Suprapubic skin (tissue), 4 donors: ENCODE data around the gene SMC5. TPM values are rescaled to one million over a fixed set of nuclear protein-coding genes. Genes with fewer than 3 reads are reported as not detected.

ENCODE experiments used
- DNase-seq, 2 donors: peaks; one replicate each; pipeline ENCODE4 v3.0.0-alpha.2; 2019; ENCODE audit warnings: low spot score in 2 of 2
- H3K27ac ChIP-seq: fragments of 200-600 bp; sonication (generic); one replicate; pipeline ENCODE4 v1.5.1; 2019
- H3K27me3 ChIP-seq: fragments of 200-600 bp; sonication (generic); one replicate; pipeline ENCODE4 v1.5.1; 2019
- H3K36me3 ChIP-seq: fragments of 200-600 bp; sonication (generic); one replicate; pipeline ENCODE4 v1.5.1; 2019
- H3K4me1 ChIP-seq: fragments of 200-600 bp; sonication (generic); one replicate; pipeline ENCODE4 v1.5.1; 2019
- H3K4me3 ChIP-seq: fragments of 200-600 bp; sonication (generic); one replicate; pipeline ENCODE4 v1.5.1; 2019; ENCODE audit warnings: mild to moderate bottlenecking
- H3K9me3 ChIP-seq: fragments of 200-600 bp; sonication (generic); one replicate; pipeline ENCODE4 v1.5.1; 2019
- CTCF ChIP-seq, 2 donors: fragments of 200-600 bp in 1 of 2; fragments of 450-650 bp in 1 of 2; sonication (generic) in 1 of 2; IDR thresholded peaks; one replicate each; pipeline ENCODE4 v1.5.1; 2016 to 2019; ENCODE audit warnings: antibody characterized with exemption in 2 of 2, mild to moderate bottlenecking in 1 of 2, moderate library complexity in 1 of 2
- EP300 ChIP-seq: sonication (generic); formaldehyde crosslinking; IDR thresholded peaks from one replicate; pipeline ENCODE4 v1.6.1; 2017; ENCODE audit warnings: antibody characterized with exemption
- POLR2A ChIP-seq, 2 donors: fragments of 450-650 bp; IDR thresholded peaks; one replicate each; pipeline ENCODE4 v1.6.1; 2017; ENCODE audit warnings: antibody characterized with exemption in 2 of 2, mild to moderate bottlenecking in 2 of 2, moderate library complexity in 2 of 2
- POLR2AphosphoS5 ChIP-seq, 3 donors: sonication (generic); formaldehyde crosslinking; IDR thresholded peaks; one replicate each; pipeline ENCODE4 v1.6.1; 2017; ENCODE audit warnings: antibody characterized with exemption in 3 of 3
- WGBS: methylation state at CpG from one replicate; pipeline ENCODE4 v1.1.5; 2018; 5-methylcytosine and 5-hydroxymethylcytosine counted together
- total RNA-seq, 4 donors: library from RNA; depleted of rRNA; stranded (reverse); fragments of >200 nt; gene quantifications; one replicate each; pipeline ENCODE4 v1.1.0, GENCODE V29; 2016

Gene SMC5
- total RNA-seq, 4 donors from 2014 or later = 23.8 to 40.6 (median 27.3) TPM

GRCh38 chr9:70367305-70367930 is 108.6 kb downstream of the SMC5 start:
- Histone ChIP-seq H3K9me3 (no peaks in the 10 kb centered on the region), H3K4me3 (no peak overlapping the region), H3K27me3 (no peaks in the 10 kb centered on the region), H3K4me1 (no peaks in the 10 kb centered on the region), H3K27ac (no peak overlapping the region), H3K36me3 (no peaks in the 10 kb centered on the region)
- no peak for DNase-seq
- 64% methylated on average over 6 of the region's 6 CpGs for WGBS
- TF ChIP-seq POLR2A (IDR thresholded peaks at IDR 0.05) = no peak
- TF ChIP-seq CTCF (IDR thresholded peaks at IDR 0.05) = no peak
- no peak for TF ChIP-seq POLR2AphosphoS5 (IDR thresholded peaks at IDR 0.05)
- no peak for TF ChIP-seq EP300

- DNase-seq = no peak
- 88% methylated on average over 17 of the region's 17 CpGs for WGBS
These were observed 116.3 kb downstream of the SMC5 start for GRCh38 chr9:70374962-70375618.

GRCh38 chr9:70382046-70382708 is 123.4 kb downstream of the SMC5 start:
- WGBS = 87% methylated on average over 6 of the region's 6 CpGs
- H3K36me3 ChIP-seq = peaks cover 26% of the 10 kb centered on the region
- H3K4me3 ChIP-seq = no peak overlapping the region
- no peak overlapping the region for H3K27ac ChIP-seq
- DNase-seq = no peak
- no peaks in the 10 kb centered on the region for H3K9me3 ChIP-seq
- H3K4me1 ChIP-seq = no peaks in the 10 kb centered on the region
- H3K27me3 ChIP-seq = no peaks in the 10 kb centered on the region
- TF ChIP-seq POLR2A (IDR thresholded peaks at IDR 0.05) (no peak), EP300 (no peak), POLR2AphosphoS5 (IDR thresholded peaks at IDR 0.05) (no peak), CTCF (IDR thresholded peaks at IDR 0.05) (no peak)

More at GRCh38 chr9:70374962-70375618, 116.3 kb downstream of the SMC5 start:
- H3K9me3 ChIP-seq = no peaks in the 10 kb centered on the region
- peaks cover 4% of the 10 kb centered on the region for H3K4me1 ChIP-seq
- H3K4me3 ChIP-seq = no peak overlapping the region
- TF ChIP-seq CTCF (IDR thresholded peaks at IDR 0.05) (no peak), POLR2AphosphoS5 (IDR thresholded peaks at IDR 0.05) (no peak), EP300 (no peak), POLR2A (IDR thresholded peaks at IDR 0.05) (no peak)
- no peaks in the 10 kb centered on the region for H3K36me3 ChIP-seq
- H3K27me3 ChIP-seq = no peaks in the 10 kb centered on the region
- no peak overlapping the region for H3K27ac ChIP-seq

GRCh38 chr9:70382709-70383605 is 124.2 kb downstream of the SMC5 start:
- 81% methylated on average over 9 of the region's 9 CpGs for WGBS
- TF ChIP-seq EP300 = no peak
- TF ChIP-seq CTCF (IDR thresholded peaks at IDR 0.05) = no peak
- TF ChIP-seq POLR2AphosphoS5 (IDR thresholded peaks at IDR 0.05) = peak in 1 of 3 donors; percentile 27
- no peak overlapping the region for H3K4me3 ChIP-seq
- H3K36me3 ChIP-seq = peaks cover 33% of the 10 kb centered on the region
- H3K27me3 ChIP-seq = no peaks in the 10 kb centered on the region
- no peak for DNase-seq
- no peaks in the 10 kb centered on the region for H3K9me3 ChIP-seq
- H3K27ac ChIP-seq = no peak overlapping the region
- no peaks in the 10 kb centered on the region for H3K4me1 ChIP-seq
